Tongue (tissue), 2 donors: ENCODE data around the gene TAS2R3. TPM values are rescaled to one million over a fixed set of nuclear protein-coding genes. Genes with fewer than 3 reads are reported as not detected.
"Not testable (repeated sequence)": the region's sequence is repeated elsewhere in the genome, so short reads cannot be mapped to it uniquely, and the experiment has no call there.

ENCODE experiments used
- DNase-seq: peaks from one replicate; pipeline ENCODE4 v3.0.0-alpha.2; 2015
- total RNA-seq: library from RNA; depleted of rRNA; stranded (reverse); fragments of >200 nt; gene quantifications from one replicate; pipeline ENCODE4 v1.2.3, GENCODE V29; 2014

TAS2R3 gene, protein sequence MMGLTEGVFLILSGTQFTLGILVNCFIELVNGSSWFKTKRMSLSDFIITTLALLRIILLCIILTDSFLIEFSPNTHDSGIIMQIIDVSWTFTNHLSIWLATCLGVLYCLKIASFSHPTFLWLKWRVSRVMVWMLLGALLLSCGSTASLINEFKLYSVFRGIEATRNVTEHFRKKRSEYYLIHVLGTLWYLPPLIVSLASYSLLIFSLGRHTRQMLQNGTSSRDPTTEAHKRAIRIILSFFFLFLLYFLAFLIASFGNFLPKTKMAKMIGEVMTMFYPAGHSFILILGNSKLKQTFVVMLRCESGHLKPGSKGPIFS
- 5.0 TPM for total RNA-seq

DNA sequence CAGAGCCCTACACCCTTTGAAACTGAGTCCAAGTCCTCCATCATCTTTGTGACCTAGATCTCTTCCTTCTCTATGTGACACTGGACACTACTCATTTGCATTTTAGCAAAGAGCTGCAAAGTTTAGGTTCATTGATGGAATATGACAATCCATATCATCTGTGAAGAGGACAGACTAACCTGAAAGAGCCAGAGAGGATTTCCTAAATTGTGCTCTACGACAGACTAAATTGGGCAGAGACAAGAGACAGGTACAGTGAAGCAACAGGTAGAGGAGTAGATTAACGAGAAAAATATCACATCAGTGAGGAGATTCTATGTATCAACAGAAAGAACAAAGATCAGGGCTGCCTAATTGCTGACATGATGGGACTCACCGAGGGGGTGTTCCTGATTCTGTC, at the start of gene TAS2R3:
Gene TAS2R3 (plus strand): TSS at position 301 of the 400 bp plus-strand sequence. CDS start 62 bp downstream, at position 363.
- no peak for DNase-seq

DNA sequence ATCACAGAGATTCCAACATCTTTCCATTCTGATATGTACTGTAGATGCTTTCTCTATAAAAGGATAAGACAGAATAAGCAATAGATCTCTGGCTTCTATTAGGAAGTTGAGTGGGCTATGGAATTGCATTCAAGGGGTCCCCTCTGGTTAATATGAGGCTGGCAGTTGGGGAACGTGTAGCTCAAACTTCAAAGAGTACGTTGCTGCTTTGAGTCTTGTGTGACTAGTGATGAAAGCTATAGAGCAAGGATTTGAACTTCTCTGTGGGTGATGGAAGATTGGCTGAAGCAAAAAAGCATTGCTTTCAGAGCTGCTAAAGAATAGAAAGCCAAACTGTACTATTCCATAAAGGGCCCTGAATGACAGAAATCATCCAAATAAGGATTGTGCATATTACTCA, 49.3 kb upstream of the TAS2R3 start:
- no peak for DNase-seq

DNA sequence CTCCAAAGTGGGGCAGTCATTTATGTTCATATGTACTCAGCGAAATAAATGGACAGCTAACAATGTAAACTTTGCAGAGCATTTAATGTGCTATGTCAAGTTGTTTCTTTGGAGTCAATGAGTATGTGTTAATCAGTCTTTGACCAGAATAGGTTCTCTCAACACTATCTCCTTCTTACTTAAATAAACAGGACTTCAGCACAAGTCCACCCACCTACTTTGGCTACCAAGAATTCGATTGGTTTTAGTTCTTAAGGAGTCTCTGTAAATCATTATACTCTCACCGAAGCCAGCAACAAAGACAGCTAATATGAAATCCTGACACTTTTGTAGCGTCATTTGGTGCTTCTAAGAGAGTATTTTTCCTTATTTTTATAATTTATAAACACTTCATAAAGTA, 48.9 kb upstream of the TAS2R3 start:
- no peak for DNase-seq

DNA sequence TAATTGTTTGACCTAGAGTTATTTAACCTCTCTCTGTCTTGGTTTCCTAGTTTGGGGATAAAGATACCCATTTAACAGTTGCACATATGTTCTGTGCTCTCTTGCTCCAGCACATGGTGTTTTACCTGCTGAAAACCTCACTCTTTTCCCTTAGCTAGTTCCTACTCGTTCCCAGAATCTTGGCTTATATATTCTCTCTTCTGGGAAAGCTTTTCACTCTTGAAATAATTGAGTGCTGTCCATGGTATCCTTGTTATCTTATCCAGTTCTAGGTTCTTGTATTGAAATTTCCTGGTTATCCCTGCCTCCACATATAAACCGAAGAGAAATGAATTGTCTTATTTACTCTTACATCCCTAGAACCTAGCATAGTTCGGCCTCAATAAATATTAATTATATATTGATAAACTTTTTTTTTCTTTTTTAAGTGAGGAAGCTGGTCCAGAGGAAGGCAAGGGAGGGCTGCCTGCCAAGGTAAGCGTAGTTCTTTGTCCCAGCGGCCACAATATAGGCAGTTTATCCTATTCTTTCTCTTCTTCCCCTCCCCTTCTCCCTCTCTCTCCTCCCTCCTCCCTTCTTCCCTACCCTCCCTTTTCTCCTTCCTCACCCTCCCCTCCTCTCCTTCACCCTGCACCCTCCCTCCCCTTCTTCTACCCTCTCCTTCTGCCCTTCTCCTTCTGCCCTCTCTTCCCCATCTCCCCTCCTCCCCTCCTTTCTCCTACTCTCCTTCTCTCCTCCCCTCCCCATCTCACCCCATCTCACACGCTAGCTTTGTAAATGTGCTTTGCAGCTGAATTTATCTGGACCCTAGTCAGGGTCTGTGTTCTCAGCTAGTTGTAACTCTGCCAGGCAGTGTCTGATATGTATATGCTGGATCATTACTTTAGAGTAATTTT, 47.9 kb upstream of the TAS2R3 start:
- no peak for DNase-seq

DNA sequence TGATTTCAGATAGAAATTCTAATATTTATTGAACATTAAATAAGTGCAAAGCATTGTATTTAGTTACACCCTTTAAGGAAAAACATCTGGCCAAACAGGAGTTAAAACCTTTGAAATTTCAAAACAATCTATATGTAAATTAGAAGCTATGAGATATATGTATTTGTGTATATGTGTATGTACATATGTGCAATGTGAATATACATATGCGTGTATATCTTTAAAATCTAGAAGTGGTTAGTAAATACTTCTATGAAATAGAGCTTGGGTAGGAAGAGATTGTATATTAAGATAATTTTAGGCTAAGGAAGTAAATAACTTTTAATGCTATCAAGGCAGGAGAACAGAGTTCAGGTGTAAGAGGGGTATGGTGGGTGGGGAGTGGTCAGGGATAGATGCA, 46.4 kb upstream of the TAS2R3 start:
- no peak for DNase-seq

DNA sequence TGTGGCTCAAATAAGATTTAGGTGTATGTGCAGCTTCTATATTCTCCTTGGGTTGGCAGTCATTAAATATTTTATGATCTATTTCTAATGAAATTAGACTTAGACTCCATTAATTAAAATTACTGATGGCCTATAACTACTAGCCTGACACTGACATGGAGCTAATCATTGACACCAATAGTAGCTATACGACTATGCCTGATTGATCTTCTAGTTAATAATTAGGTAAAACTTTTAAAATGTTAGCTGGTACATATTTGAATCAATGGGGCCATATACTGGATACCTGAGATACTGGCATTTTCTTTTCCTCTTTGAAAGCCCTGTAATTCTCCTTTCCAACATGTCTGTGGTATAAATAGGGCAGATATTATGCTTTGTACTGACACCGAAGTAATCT, 41.4 kb upstream of the TAS2R3 start:
- no peak for DNase-seq

DNA sequence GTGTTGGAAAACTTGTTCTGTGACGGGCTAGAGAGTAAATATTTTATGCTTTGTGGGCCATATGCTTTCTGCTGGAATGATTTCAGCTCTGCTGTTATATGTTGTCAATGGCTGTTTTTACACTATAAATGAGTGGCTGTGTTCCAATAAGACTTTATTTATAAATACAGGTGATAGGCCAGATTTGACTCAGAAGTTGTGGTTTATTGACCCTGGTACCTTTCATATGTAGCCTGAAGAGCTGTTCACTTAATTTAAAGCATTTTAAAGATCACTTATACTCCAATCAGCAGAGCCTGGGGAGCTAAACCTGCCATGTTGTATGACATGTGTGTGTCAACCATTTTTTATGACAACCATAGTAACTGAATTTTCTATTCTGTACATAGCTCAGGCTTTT, 34.9 kb upstream of the TAS2R3 start:
- DNase-seq: no peak

DNA sequence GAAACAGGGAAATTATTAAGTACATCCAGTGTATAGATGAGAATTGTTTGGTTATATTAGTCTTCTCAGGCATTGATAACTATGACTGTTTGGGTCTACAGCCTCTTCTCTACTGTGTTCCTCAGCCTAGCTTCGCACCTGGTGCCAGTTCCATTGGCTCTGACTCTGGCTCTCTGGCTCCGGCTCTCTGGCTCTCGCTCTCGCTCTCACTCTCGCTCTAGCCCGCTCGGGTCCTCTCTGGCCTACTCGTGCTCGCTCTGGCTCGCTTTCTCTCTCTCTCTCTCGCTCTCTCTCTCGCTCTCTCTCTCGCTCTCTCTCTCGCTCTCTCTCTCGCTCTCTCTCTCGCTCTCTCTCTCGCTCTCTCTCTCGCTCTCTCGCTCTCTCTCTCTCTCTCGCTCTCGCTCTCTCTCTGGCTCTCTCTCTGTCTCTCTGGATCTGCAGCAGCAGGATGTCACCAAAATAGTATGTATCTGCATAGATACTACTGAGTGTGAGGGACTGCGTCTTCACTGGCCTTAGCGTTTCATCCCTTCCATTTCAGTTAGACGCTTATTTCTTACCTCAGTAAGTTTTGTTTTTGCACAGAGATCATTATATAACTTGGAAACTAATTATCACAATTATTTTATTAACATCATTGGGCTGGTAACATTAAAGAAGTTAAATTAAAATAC, 32.3 kb upstream of the TAS2R3 start:
- no peak for DNase-seq

DNA sequence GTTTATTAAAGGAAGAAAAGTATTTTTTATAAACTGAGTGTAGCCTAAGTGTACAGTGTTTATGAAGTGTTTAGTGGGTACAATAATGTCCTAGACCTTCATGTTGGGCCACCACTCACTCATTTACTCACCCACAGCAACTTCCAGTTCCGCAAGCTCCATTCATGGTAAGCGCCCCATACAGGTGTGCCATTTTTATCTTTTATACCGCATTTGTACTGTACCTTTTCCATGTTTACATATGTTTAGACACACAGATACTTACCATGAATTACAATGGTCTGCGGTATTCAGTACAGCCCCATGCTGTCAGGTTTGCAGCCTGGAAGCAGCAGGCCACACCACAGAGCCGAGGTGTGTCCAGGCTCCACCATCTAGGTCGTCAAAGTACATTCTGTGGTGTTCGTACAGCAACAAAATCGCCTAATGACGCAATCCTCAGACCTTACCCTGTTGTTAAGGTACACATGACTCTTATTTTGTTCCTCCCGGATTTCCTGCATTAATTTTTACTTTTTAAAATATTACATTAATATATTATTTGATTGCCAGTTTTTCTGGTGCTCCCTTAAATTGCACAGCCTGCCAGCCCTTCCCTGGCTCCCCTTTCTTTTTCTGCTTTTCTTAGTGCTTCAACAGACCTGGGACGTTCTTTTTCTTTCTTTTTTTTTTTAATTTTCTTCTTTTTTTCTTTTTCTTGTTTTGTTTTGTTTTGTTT, 26.6 kb upstream of the TAS2R3 start:
- peak; percentile 3 for DNase-seq

DNA sequence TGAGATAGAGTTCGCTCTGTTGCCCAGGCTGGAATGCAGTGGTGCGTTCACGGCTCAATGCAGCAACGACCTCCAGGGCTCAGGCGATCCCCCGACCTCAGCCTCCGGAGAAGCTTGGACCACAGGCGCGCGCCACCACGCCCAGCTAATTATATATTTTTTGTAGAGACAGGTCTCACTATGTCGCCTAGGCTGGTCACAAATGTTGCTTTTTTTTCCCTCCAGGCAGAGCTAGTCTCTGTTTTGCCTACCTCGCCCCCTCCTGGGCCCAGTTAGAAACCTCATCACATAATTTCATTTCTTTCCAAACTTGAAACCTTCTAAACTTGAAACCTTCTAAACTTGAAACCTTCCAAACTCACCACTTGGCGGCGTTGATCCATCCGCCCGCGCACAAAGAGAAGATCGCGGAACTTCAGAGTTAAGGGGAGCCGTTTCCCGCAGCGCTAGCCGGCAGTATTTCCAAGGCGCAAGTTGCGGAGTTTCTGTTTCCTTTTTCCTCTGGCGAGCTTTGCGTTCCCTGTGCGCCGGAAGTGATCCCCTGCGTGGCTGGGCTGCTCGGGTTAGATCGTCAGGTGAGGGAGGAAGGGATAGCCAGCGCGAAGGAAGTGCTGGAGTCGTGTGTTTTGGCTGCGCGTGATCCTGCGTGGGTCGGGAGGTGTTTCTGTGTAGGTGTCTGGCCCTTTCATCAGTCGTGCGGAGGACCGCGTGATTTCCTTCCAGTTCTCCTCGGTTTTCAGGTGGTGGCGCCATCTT, 25.9 kb upstream of the TAS2R3 start, which contains the start of gene SSBP1:
Gene SSBP1 (plus strand): TSS at position 523 of the 756 bp plus-strand sequence. CDS start 809 bp downstream, outside the sequence.
- DNase-seq: peak; percentile 98

DNA sequence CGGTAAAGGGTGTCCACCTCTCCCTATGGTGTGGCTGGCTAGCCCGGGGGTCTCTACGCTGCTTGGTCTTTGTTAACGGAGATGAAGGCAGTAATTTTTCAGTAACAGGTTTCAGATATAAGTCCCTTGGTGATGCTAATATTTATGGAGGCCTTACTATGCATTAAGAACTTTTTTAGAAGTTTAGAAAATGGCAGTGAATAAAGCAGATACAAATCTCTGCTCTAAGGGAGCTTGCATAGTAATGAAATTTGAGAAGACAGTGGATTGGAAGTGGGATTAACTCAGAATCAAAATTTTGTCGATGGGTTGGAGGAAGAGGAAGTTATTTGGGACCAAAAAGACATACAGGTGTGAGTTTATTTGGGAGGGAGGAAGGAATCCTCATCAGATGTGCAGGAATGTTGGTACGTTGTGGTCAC, 25.3 kb upstream of the TAS2R3 start:
- DNase-seq: no peak

DNA sequence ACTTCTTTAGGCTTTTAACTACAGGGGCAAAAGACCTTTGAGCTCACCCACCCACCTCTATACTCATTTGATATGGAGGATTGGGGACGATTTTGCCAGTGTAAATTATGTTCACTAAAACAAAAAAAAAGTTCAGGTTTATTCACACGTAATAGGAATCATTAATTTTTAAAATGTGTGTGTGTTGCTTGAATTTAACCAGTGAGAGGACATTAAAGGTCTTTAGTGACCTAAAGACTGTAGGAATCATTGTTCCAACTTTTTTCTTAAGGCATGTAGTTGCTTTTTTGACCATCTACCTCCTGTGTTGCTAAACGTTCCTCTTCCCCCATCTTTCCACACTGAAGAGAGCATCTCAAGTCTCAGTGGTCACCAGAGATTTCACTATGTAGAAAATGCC, 24.6 kb upstream of the TAS2R3 start:
- no peak for DNase-seq

DNA sequence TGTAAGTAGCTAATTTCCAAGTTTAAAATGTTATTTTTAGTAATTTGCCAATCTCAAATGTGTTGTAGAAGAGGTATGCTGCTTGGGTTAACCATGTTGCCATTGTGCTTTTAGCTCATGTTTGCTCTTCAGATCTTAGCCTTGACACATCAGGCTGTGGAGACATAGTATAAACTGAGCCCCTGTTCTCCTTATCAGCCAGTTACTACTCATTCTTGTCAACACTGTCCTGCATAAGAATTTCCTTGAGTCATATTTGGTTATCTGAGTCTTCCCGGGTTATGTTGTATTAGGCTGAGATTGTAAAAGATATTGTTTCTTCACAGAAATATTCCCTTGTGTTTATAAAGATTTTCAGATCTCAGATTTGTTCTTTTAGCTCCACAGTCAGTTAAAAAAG, 21.7 kb upstream of the TAS2R3 start:
- no peak for DNase-seq

DNA sequence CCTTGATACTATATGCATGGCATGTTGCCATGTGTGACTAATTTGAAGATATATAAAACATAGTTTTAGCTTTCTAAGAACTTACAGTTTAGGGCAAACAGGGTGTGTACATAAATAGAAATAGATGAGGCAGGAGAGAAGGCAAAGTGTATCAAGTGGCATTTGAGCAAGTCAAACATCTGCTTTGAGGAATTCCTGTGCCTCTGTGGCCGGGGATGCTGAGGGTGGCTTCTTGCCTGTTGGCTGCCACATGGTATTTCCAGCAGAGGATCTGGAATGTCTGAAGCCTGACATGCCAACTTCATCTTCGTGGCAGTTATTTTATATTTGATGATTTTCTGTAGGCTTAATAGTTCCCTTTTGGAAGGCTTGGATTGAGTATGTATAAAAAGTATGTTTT, 19.8 kb upstream of the TAS2R3 start:
- DNase-seq: no peak

DNA sequence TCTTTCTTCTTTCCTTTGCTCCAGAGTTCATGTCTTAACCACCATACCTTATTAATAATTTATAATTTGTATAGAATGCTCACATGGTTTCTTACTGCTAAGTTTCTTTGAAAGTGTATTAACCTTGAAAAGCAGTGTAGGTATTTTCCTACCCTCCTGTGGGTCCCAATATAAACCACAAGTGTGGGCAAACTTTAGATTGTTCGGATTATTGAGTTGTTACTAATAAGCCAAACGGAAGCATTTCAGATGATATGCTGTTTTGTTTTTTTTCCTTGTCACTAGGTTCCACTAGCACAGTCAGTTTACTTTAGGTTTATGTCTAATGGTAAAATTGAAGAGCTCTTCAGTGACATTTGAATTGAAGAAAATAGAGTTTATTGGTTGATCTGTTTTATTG, 15.5 kb upstream of the TAS2R3 start:
- no peak for DNase-seq

DNA sequence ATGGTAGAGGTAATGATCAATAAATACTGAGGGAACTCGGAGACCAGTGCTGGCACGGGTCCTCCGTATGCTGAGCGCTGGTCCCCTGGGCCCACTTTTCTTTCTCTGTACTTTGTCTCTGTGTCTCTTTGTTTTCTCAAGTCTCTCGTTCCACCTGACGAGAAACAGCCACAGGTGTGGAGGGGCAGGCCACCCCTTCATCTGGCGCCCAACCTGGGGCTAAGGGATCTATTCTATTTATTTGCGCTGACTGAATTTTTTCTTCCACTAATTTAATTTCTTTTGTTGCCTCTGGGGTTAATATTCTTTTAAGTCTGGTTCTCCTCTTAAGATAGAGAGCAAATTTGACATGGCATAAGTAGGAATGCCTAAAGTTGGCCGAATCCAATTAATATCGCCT, 12.0 kb upstream of the TAS2R3 start:
- not testable (repeated sequence) for DNase-seq

DNA sequence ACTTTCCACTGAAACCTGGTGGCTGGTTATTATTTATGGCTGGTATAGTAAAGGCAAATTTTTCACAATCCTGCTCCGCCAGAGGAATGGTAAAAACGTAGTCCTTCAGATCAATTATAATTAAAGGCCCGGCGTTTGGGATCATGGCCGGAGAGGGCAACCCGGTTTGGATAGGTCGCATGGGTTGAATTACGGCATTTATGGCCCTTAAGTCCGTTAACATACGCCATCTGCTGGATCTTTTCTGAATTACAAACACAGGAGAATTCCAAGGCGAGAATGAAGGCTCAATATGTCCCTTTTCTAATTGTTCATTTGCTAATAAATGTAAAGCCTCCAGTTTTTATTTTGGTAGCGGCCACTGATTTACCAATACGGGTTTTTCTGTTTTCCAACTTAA, 11.3 kb upstream of the TAS2R3 start:
- DNase-seq: no peak

DNA sequence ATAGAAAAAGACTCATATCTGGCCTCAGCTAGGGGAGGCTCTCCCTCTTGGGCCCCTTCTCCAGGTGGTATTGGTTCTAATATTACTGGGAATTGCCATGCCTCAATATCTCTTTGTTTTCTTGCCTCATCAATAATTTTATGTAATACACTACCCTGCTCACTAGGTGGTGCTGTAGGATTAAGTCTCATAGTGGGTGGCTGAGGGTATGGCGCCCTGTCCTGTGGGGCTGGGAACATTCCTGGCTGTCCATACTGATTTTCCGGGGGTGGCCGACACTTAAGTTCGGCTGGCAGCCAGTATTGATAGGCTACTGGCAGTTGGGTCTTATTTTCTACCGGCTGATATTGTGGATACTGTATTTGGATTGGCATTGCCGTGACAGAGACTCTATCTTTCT, 9.0 kb upstream of the TAS2R3 start:
- DNase-seq: peak; percentile 1

DNA sequence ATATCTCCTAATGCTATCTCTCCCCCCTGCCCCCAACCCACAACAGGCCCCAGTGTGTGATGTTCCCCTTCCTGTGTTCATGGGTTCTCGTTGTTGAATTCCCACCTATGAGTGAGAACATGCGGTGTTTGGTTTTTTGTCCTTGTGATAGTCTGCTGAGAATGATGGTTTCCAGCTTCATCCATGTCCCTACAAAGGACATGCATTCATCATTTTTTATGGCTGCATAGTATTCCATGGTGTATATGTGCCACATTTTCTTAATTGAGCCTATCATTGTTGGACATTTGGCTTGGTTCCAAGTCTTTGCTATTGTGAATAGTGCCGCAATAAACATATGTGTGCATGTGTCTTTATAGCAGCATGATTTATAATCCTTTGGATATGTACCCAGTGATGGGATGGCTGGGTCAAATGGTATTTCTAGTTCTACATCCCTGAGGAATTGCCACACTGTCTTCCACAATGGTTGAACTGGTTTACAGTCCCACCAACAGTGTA, 6.2 kb downstream of the TAS2R3 start:
- DNase-seq: not testable (repeated sequence)

DNA sequence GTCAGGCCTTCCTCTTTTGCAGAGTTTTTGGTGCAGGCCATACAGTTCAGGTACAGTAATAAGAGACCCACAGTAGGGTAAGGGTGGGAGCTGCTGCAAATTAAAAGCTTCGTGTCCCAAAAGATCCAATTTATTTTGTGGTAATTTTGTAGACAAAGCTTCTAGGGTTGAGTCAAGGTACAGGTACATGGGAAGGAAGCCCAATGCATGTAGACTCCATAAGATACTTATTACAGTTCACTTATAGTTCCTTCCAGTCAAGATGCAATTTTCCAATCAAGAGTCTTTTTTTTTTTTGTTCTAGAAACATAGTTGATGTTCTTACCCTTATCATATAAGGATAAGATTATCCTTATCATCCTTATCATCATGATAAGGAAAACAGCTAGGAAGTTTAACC, 12.5 kb downstream of the TAS2R3 start, which contains the start of gene TAS2R4:
Gene TAS2R4 (plus strand): TSS at position 301 of the 400 bp plus-strand sequence. CDS start 1,815 bp downstream, outside the sequence.
- DNase-seq: no peak
